Measurements from ENCODE around the gene PFDN6.
A peak's percentile ranks its signal among the peaks of the same experiment; 100 is the strongest.
"Not testable (repeated sequence)": the region's sequence is repeated elsewhere in the genome, so short reads cannot be mapped to it uniquely, and the experiment has no call there.

PFDN6 gene

DNA sequence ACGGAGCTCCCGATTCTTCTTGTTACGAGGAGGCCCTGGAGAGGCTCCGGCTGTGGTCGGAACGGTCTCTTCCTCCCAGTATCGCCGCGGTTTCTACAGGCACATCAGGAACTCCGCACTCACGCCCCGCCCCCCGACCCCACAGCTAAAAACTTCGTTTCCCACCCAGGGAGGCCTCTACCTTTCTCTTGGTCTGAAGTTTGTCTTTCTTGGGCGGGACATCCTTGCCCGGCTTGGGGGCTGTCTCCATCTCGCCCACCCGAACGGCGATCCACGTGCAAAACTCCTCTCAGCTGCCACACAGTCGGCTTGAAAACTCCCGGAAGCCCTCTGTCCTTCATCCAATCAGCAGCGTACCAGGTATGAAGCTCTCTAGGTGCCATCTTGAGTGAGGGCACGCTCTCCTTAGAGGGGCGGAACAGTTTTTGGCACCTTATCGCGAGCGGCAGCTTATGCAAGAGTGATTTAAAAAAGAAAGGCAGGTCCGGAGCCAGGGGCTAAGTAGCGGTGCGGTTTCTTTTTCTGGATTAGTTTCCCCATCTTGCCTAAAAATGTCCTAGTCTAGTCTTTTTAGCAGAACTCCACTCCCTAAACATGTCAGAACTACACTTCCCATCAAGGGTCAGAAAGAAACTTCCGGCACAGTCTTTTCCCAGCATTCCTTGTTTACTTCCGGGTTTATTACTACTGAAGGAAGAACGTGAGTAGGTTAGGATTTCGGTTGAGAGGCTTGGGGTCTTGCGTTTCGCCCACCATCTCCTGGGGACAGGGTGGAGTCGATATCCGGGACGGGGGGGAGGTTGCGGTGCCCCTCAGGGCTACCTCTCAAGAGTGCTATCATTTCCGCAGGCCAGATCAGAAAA is at the start of gene PFDN6, which contains the start of gene WDR46:
PFDN6 (plus strand) TSS at position 681 of the 863 bp plus-strand sequence. CDS start 256 bp downstream, outside the sequence.
WDR46 (minus strand) TSS at position 319 of the 863 bp plus-strand sequence; CDS start at position 250, 69 bp downstream.
- DNase-seq (ENCODE audit: low read depth, low spot score) = no peak

DNA sequence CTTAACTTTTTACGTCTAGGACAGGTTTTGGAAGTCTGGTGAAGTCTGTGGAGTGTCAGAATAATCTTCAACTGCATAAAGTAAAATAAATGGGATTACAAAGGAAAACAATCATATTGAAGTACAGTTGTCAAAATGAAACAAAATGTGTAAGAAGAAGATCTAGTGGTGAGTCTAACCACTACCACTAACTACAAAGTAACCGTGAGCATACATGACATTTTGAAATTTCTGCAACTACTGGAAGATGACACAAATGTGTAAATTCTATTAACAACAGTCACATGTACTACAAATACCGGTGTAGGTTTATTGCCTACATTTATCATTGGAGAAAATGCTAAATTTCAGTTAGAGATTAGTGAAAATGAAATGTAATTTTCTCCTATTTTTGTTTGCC is 47.4 kb upstream of the PFDN6 start:
- no peak for DNase-seq (ENCODE audit: low read depth, low spot score)

DNA sequence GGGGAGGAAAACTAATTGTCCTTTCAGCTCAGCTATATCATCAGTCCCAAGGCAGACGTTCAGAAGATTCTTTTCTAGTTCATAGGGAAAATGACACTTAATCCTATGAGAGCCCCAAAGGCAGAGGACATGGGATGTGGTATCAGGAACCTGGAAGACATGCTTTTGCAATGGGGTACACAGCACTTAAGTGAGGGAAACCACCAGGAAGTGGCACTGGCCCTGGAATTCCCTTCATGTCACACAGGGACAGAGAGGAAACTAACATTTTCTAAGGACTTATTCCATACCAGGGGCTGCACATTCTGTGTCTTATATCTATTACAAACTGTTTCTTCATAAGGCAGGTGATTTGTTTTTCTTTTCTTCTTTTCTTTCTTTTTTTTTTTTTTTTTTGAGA is 45.9 kb upstream of the PFDN6 start:
- no peak for DNase-seq (ENCODE audit: low read depth, low spot score)

DNA sequence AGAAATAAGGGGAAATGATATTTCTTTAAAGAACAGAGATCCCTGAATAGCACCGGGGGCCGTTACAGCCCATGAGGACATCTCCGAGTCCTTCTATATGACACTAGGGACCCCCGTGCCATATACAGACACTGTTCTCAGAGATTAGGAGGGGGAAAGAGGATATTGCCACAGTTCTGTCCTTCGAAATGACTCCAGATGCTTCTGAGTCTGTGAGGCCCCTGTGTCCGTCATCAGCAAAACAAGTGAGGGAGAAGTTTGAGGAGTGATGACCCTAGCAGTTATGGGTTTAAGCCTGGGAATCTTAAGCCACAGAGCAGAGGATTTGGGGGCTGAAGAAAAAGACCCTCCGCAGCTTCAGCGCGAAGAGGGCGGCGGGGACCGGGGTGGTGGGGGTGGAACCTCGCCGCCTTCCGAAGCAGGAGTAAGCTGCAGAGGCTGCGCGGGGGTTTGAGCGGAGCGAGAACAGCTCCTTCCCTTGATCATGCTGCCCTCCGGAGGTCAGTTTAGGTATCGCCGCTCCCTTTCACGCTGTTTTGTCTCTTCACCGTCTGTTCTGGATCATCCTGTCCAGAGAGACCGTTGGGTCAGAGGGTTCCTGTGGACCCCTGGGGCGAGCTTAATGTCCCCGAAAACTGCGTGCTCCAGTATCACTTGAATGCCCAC is 41.3 kb upstream of the PFDN6 start:
- DNase-seq (ENCODE audit: low read depth, low spot score) = peak; percentile 71

DNA sequence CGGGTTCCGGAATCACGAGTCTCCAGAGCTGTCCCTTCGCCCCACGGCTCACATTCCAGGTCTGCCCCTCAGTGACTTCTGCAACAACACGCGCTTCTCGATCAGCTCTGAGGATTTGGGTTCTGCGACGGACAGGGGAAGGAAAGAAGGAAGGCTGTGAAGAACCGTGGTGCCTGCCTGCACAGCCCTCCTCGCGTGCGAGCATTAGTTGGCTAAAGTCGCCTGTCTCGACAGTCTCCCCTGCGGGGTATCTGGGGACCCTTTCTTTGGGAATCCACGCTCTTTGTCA is 40.8 kb upstream of the PFDN6 start:
- DNase-seq (ENCODE audit: low read depth, low spot score) = no peak

DNA sequence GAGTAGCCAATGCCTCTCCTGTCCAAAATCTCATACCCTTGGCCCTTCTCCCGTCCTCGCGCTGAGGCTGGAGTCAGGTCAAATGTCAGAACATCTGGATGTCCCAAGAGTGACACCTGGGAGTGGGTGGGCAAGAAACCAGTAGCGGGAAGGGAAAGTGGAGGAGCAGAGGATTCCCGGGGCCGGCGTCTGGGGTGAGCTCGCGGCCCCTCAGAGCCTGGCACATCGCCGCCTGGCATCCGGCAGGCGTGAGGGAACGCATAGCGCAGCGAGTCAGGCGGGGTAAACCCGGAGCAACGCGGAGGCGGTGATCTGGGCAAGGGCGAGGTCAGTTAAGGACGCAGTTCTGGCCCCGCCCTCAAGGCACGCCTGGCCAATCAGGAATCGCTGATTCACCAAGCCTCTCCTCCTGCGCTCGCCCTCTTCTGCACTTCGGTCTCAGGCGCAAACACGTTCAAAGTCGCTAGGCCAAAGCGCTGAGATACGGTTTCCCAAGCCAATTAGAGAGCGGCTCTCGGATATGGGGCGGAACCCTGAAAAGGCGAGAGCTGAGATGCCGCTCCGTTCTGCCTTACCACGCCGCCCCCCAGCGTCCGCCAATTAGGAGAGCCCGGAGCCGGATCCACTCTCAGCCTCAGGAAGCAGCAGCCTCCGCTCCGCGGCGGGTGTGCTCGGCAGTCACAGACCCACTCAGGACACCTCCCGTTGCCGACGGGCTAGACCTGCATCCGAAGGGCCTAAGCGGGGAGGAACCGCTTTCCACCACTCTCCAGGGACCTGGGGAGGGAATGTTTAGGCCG is 40.3 kb upstream of the PFDN6 start:
- DNase-seq (ENCODE audit: low read depth, low spot score) = peak; percentile 97

DNA sequence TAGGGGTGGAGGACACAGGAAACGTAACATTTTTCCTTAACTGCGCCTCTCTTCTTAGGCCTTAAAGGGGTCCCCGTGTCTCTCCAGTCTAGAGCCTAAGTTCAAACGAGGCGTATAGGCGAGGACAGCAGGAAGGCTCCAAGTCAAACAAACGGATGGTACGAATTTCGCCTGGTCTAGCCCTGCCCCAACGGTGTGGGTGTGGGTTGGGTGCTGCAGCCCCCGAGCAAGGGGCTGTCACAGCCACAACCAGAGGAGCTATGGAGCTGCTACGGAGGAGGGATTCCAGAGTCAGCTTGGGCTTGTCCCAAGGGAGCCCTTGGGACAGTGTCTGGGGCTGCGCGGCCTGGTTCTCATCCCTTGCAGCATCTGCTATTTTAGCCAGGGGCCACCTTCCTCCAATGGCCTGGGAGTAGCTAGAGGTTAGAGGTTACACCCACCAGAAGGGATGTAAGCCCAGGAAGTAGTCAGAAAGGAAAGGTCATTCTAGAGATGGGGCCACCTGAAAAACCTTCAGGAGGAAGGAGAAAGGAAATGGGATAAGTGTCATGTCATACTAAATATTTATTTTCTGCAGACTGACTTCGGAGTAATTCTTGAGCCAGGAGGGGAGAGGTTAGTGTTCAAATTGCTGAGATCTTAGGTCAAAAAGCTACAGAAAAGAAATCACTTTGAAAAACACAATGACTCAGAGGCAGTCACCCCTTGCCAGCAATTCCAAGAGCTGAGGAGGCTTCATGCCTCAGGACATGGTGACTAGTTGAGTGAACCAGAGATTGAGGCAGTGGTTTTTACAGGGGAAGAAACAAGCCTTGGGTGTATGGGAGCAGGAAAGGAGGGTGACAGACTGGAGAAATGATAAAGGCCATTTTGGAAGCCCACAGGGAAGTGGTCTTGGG is 39.4 kb upstream of the PFDN6 start:
- DNase-seq (ENCODE audit: low read depth, low spot score) = no peak

DNA sequence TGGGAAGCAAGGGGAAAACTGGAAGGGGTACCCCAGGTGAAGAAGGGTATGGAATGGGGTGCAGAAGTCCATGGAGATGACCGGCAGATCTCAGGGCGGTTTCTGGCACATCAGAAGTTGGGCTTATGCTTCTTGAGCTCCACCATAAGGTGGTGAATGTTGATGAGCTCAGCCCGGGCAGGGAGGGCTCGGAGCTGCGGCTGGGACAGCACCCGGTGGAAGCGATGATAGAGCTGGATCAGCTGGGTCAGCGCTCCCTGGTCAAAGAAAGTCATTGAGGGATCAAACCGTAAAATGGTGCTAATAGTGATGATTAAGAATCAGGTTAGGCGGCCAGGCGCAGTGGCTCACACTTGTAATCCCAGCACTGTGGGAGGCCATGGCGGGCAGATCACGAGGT is 38.7 kb upstream of the PFDN6 start:
- no peak for DNase-seq (ENCODE audit: low read depth, low spot score)

DNA sequence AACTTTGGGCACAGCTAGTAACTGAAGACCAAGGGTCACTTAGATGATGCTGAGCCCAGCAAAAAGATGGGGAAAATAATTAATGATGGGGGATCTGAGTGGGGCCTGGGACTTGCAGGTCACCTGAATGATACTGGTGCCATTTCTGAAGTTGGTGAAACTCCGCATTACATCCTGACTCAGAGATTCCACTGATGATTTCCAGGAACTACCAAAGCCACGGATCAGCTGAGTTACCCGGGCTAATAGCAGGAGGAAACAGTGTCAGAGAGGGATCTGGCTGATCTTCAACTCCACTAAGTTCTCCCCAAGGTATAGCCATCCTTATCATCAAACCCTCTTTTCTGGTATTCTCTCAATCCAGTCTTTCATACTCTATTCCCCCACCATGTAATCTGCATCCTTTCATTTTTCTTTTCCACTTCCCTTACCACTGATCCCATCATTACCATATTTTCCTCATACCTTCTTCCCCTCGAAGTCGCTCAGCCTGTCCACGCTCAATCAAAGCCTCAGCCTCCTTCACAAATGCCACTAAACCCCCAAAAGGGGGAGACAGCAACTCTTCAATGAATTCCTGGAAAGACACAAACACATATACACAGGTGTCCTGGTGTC is 37.9 kb upstream of the PFDN6 start:
- no peak for DNase-seq (ENCODE audit: low read depth, low spot score)

DNA sequence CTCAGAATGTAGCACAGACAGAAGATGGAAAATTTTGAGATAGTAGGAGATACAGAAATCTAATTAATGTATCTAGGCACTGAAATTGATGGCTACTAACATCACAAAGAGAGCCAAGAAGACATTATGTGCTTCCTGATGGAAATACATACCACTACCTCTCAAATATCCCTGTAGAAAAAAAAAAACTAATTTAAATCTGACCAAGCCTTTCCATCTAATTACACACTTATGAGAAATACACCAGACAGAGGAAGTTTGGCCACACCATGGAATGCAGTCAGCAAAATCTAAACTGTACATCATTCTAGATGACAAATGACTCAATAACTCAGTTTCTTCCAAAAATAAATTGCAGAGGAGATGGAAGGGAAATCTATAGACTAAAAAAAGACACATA is 36.6 kb upstream of the PFDN6 start:
- DNase-seq (ENCODE audit: low read depth, low spot score) = no peak

DNA sequence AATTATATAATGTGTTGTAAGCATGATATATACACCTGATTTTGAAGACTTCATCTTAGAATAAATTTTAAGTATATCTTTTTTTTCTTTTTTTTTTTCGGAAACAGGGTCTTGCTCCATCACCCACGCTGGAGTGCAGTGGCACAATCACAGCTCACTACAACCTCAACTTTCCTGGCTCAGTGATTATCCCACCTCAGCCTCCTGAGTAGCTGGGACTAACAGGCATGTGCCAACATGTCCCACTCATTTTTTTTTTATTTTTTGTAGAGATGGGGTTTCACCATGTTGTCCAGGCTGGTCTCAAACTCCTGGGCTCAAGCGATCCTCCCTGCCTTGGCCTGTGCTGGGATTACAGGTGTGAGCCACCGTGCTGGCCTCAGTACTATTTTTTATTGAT is 34.8 kb upstream of the PFDN6 start:
- DNase-seq (ENCODE audit: low read depth, low spot score) = no peak

DNA sequence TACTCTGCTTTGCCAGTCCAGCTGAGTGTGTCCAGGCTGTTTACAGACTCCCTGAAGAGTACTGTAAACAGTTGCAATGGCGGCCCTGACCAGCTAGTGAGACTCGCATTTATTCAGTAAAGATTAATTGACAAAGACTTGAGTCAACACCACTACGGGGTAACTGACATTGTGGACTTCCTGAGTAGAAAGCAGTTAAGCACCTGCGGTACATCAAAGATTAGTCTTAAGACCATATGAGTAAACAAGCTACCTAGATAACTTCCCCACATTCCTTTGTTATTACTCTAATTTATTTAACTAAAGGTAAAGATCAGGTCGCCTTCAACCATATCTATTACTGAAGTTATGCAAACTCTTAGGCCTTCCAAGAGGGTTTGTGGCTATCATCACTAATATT is 30.4 kb upstream of the PFDN6 start:
- no peak for DNase-seq (ENCODE audit: low read depth, low spot score)

DNA sequence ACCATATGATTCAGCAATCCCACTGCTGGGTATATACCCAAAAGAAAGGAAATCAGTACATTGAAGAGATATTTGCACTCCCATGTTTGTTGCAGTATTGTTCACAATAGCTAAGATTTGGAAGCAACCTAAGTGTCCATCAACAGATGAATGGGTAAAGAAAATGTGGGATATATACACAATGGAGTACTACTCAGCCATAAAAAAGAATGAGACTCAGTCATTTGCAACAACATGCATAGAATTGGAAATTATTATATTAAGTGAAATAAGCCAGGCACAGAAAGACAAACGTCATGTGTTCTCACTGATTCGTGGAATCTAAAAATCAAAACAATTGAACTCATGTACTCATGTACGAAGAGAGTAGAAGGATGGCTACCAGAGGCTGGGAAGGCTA is 26.9 kb upstream of the PFDN6 start:
- DNase-seq (ENCODE audit: low read depth, low spot score) = not testable (repeated sequence)

DNA sequence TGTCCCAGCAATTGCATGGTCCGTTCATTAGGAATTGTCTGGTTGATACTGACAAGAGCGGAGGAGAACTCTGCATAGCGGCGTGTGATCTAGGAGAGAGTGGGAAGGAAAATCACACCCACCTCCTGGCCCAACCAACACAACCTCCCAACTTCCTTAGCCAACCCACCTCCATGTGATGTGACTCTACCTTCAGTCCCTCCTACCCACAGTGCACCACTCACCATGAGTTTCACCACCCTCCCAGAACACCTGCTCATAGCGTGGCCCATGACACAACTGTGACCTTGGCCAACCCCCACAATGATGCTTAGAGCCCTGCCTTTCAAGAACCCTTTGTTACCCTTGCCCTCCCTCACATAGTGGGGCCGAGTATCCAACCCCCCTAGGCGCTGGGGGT is 25.4 kb upstream of the PFDN6 start:
- DNase-seq (ENCODE audit: low read depth, low spot score) = no peak

DNA sequence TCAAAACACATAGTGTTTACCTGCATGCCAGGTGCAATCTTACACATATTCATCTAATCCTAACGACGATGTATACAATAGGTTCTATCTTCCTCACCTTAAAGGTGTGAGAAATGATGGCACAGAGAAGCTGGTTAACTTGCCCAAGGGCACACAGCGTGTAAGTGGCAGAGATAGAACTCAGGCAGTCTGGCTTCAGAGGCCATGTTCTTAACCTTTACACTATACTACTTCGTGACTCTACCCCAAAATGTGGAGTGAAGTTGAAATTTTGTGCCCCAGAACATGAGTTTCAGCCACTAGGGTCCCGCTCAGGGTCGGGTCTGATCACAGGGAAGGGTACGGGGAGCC is 18.3 kb upstream of the PFDN6 start:
- no peak for DNase-seq (ENCODE audit: low read depth, low spot score)

DNA sequence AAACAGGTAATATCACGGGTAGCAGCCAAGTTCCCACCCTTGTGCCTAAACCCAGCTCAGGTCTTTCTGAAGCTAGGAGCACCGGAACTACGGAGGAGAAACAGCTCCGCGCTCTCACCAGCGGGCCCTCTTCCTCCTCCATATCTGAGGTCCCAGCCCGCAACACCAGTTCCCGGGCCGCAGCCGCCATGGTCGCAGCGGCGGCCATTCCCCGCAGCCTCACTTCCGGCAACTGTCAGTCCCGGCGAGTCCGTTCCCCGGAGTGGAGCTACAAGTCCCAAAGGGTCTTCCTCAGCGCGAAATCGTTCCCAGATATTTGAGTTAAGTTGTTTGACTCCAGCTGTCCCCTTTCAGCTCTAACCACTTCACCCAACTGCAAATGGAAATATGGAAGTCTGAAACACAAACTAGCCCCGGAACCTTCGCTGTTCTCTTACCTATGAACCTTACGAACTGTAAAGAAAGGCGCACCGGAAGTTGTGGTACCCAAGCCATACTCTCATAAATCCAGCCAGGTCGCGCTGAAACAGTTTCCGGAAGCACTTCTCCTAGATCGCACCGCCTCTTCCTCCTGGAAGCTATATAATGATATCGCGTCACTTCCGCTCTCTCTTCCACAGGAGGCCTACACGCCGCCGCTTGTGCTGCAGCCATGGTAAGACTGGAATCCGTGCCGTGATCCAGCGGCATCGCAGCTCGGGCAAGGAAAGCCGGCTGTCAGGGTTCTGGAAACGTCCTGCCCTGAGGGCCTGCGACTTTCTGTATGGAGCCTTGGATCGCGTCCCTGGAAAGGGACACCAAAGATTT is 17.7 kb upstream of the PFDN6 start, which contains the start of the genes RPS18 and VPS52:
RPS18 (plus strand) TSS at position 608 of the 807 bp plus-strand sequence; CDS start at position 653, 45 bp downstream.
VPS52 (minus strand) TSS at position 409 of the 807 bp plus-strand sequence; CDS start at position 208, 201 bp downstream.
- peak; percentile 97 for DNase-seq (ENCODE audit: low read depth, low spot score)

DNA sequence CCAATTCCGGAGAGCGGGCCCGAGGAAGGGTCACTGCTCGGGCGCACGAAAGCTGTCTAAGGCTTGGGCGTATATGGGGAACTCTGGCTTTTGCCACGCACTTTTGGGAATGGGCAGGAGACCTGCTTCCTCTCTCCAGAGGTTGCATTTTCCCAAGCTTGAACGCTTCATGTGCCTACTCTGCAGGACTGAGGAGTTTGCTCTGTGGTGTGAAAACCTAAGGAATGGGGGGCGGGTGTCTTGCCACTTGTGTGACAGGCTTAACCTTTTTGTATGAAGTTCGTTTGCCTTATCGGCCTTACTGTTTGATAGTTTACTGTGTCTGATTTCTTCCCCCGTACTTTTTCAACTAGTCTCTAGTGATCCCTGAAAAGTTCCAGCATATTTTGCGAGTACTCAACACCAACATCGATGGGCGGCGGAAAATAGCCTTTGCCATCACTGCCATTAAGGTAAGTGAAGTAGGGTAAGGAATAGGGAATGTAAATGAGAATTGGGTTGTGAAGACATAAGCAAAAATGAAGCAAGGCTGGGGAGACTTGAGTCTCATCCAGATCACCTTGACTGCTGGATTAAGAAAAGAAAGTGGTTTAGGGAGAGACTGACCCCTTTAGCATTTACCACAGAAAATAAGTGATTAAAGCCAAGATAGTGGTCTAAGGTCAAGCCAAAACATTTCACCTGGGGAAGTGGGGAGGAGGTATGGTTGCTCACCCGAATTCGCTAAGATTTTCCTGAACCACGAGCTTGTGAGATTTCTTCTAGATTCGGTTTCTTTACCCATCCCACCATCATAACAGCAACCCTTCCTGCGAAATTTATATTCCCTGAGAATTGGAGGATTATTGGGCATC is 16.9 kb upstream of the PFDN6 start:
- no peak for DNase-seq (ENCODE audit: low read depth, low spot score)

DNA sequence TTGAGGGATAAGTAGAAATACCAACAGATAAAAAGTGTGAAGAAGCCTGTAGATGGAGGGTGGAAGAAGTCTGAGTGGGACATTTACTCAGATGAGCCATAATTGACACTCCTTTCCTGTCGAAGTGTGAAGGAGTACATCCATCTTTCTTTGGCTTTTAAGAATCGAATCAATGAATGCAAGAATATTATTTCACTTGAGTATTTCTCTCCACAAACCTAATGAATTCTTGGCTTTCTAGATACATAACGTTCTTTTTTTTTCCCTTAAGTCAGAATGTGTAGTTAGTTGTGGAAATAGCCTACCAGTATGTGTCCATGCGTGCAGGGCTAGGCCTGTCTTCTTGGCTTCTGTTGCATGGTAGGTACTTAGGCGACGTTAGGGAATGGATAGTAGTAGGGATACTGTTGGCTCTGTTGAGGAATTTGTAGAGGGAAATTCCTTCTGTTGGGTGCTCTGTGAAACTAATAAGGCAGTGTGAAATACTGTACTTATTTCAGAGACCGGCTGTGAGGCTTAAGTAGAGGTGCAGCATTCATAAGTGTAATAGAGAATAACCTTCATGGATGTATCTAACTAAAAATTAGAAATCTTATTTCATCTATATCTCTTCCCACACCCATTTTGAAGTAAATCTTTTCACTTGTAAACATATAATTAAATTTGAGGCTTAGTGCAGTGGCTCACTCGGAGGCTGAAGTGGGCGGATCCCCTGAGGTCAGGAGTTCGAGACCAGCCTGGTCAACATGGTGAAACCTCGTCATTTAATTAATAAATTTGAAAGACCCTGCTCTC is 16.1 kb upstream of the PFDN6 start:
- no peak for DNase-seq (ENCODE audit: low read depth, low spot score)

Measured in brain pericyte (primary cell).